MM.1S (cell line): ENCODE measurements around the gene MVB12B.

Source experiments
- DNase-seq: peaks from one replicate; pipeline ENCODE4 v3.0.0-alpha.2; 2015
- H2AFZ ChIP-seq: fragments of 300-600 bp; sonication (generic); 2 replicates; pipeline ENCODE4 v1.6.0; 2016; ENCODE audit warnings: antibody characterized with exemption, low read length
- H3F3A ChIP-seq: fragments of 300-600 bp; sonication (generic); 2 replicates; pipeline ENCODE4 v1.6.1; 2016; ENCODE audit warnings: mild to moderate bottlenecking, antibody characterized with exemption, low read length, moderate library complexity, mixed read lengths; ENCODE audit not compliant: insufficient read depth
- H3K27ac ChIP-seq: fragments of 300-600 bp; sonication (generic); 2 replicates; pipeline ENCODE4 v1.5.1; 2016; ENCODE audit warnings: mild to moderate bottlenecking, low read length
- H3K27me3 ChIP-seq: fragments of 300-600 bp; sonication (generic); replicated peaks from 2 replicates; pipeline ENCODE4 v1.6.0; 2016; ENCODE audit warnings: low read length; ENCODE audit not compliant: insufficient read depth
- H3K36me3 ChIP-seq: fragments of 300-600 bp; sonication (generic); replicated peaks from 2 replicates; pipeline ENCODE4 v1.6.1; 2016; ENCODE audit warnings: mild to moderate bottlenecking, low read length, mixed read lengths; ENCODE audit not compliant: insufficient read depth
- H3K4me1 ChIP-seq: fragments of 300-600 bp; sonication (generic); 2 replicates; pipeline ENCODE4 v1.6.1; 2016; ENCODE audit warnings: low read length, mixed read lengths
- H3K4me2 ChIP-seq: fragments of 300-600 bp; sonication (generic); 2 replicates; pipeline ENCODE4 v1.6.0; 2016; ENCODE audit warnings: low read depth, low read length
- H3K4me3 ChIP-seq: fragments of 300-600 bp; sonication (generic); 2 replicates; pipeline ENCODE4 v1.5.1; 2016; ENCODE audit warnings: low read length, mixed read lengths
- H3K79me2 ChIP-seq: fragments of 300-600 bp; sonication (generic); 2 replicates; pipeline ENCODE4 v1.6.1; 2016; ENCODE audit warnings: mixed run types, low read length, mixed read lengths
- H3K9ac ChIP-seq: fragments of 300-600 bp; sonication (generic); 2 replicates; pipeline ENCODE4 v1.6.1; 2016; ENCODE audit warnings: low read length, mixed read lengths
- H3K9me2 ChIP-seq: fragments of 300-600 bp; sonication (generic); replicated peaks from 2 replicates; pipeline ENCODE4 v1.6.1; 2016; ENCODE audit warnings: mild to moderate bottlenecking, low read length, mixed read lengths; ENCODE audit not compliant: insufficient read depth
- H3K9me3 ChIP-seq: fragments of 300-600 bp; sonication (generic); replicated peaks from 2 replicates; pipeline ENCODE4 v1.6.1; 2016; ENCODE audit warnings: mild to moderate bottlenecking, low read length, mixed read lengths; ENCODE audit not compliant: insufficient read depth
- H4K20me1 ChIP-seq: fragments of 300-600 bp; sonication (generic); 2 replicates; pipeline ENCODE4 v1.6.1; 2016; ENCODE audit warnings: mild to moderate bottlenecking, low read length, moderate library complexity, mixed read lengths; ENCODE audit not compliant: insufficient read depth
- EZH2 ChIP-seq: fragments of 300-600 bp; sonication (generic); optimal IDR thresholded peaks from 2 replicates; pipeline ENCODE3; 2017; ENCODE audit warnings: low read depth, mild to moderate bottlenecking, antibody characterized with exemption, low read length, mixed read lengths
- EZH2phosphoT487 ChIP-seq: fragments of 300-600 bp; sonication (generic); IDR thresholded peaks from 2 replicates; pipeline ENCODE4 v1.6.1; 2018; ENCODE audit warnings: antibody characterized with exemption, low read length
- TF ChIP-seq, protein P1 (sequence below): fragments of 300-600 bp; sonication (generic); IDR thresholded peaks from 2 replicates; pipeline ENCODE4 v1.5.1; 2016; ENCODE audit warnings: antibody characterized with exemption, low read length, mixed read lengths

The MVB12B gene

DNA sequence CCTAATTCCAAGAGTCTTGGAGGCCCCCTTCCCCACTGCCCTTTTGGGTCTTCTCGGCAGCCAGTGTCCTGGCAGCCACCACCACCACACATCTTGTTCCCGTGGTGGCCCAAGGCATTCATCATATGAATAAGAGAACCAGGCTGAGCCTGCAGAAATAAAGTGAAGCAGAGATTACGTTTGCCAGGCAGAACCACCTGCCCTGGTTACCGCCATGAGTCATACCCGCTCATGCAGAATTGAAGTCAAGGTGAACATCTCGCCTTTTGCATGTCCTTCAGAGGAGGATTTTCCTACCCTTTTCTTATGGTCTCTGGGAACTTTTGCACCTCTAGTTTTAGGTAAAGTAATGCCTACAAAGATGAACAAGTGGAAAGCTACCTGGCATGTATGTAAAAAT lies 167.6 kb downstream of the MVB12B start:
- H3K9me3 ChIP-seq, result no peaks in the 10 kb centered on the region
- peaks cover under 1% of the 10 kb centered on the region for H3K27me3 ChIP-seq
- H3K36me3 ChIP-seq, result no peaks in the 10 kb centered on the region

DNA sequence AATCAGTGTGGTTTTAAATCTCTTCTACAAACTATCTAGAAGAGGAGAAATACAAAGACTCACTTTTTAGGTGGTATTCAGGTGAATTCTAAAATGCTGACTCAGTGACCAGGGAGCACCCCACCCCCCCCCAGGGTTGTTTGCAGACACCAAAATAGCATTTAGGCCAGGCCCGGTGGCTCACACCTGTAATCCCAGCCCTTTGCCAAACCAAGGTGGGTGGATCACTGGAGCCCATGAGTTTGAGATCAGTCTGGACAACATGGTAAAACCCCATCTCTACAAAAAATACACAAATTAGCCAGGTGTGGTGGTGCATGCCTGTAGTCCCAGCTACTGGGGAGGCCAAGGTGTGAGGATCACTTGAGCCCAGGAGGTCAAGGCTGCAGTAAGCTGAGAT lies 168.1 kb downstream of the MVB12B start:
- no peak overlapping the region for H2AFZ ChIP-seq
- no peaks in the 10 kb centered on the region for H3K9me3 ChIP-seq
- H3F3A ChIP-seq, result no peaks in the 10 kb centered on the region
- no peak overlapping the region for H3K4me2 ChIP-seq
- no peaks in the 10 kb centered on the region for H4K20me1 ChIP-seq
- no peak overlapping the region for H3K27ac ChIP-seq
- H3K27me3 ChIP-seq, result peaks cover 5% of the 10 kb centered on the region
- TF ChIP-seq, protein P1, sequence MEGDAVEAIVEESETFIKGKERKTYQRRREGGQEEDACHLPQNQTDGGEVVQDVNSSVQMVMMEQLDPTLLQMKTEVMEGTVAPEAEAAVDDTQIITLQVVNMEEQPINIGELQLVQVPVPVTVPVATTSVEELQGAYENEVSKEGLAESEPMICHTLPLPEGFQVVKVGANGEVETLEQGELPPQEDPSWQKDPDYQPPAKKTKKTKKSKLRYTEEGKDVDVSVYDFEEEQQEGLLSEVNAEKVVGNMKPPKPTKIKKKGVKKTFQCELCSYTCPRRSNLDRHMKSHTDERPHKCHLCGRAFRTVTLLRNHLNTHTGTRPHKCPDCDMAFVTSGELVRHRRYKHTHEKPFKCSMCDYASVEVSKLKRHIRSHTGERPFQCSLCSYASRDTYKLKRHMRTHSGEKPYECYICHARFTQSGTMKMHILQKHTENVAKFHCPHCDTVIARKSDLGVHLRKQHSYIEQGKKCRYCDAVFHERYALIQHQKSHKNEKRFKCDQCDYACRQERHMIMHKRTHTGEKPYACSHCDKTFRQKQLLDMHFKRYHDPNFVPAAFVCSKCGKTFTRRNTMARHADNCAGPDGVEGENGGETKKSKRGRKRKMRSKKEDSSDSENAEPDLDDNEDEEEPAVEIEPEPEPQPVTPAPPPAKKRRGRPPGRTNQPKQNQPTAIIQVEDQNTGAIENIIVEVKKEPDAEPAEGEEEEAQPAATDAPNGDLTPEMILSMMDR, result no peak
- TF ChIP-seq EZH2, result no peak
- no peak for TF ChIP-seq EZH2phosphoT487
- no peaks in the 10 kb centered on the region for H3K4me1 ChIP-seq
- DNase-seq, result no peak
- no peaks in the 10 kb centered on the region for H3K36me3 ChIP-seq
- H3K9ac ChIP-seq, result no peak overlapping the region
- no peaks in the 10 kb centered on the region for H3K79me2 ChIP-seq
- H3K4me3 ChIP-seq, result no peak overlapping the region
- no peaks in the 10 kb centered on the region for H3K9me2 ChIP-seq

More for the DNA sequence above, 167.6 kb downstream of the MVB12B start:
- Histone ChIP-seq H3K4me2 (no peak overlapping the region), H3F3A (no peaks in the 10 kb centered on the region), H3K4me1 (no peaks in the 10 kb centered on the region), H3K9ac (no peak overlapping the region), H3K9me2 (no peaks in the 10 kb centered on the region), H3K27ac (no peak overlapping the region), H3K79me2 (no peaks in the 10 kb centered on the region), H4K20me1 (no peaks in the 10 kb centered on the region), H3K4me3 (no peak overlapping the region), H2AFZ (no peak overlapping the region)
- TF ChIP-seq EZH2phosphoT487 (no peak), EZH2 (no peak)
- TF ChIP-seq, protein P1, result no peak
- DNase-seq, result no peak

DNA sequence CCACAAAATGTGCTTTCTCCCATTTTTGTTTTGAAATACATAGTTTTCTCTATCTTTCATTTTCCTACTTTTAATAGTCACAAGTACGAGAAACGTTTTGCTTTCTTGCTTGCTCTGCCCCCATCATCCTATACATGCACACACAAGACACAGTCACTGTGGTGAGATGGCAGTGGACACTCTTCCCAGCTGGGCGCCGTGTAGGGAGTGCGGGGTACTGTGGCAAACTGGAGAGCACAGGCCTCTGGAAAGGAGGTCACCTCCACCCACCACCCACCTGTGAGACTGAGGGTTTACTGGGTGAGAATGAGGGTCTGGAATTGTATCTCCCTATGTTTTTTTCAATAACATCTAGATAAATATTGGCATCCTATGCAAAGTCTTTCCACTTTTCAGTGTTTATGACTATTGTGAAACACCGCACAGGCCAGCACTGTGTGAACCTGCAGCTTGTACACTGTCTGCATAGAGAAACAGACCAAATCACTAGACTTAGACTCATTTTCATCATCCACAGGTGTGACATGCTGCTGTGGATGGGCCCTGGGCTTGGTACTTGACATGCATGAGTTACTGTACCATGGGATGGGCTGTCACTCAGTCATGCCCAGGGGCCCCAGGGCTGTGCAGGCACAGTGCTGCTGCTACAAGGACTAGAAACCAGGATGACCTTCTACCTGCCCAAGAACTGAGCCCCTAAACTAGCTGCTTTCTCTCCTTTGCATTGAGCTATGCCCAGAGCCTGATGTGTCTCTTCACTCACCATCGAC lies 169.0 kb downstream of the MVB12B start:
- Histone ChIP-seq H3K36me3 (no peaks in the 10 kb centered on the region), H2AFZ (no peak overlapping the region), H3K9me2 (no peaks in the 10 kb centered on the region), H3K9me3 (no peaks in the 10 kb centered on the region), H3K27ac (no peak overlapping the region), H3K4me2 (no peak overlapping the region), H3K79me2 (no peaks in the 10 kb centered on the region), H3K4me1 (no peaks in the 10 kb centered on the region), H4K20me1 (no peaks in the 10 kb centered on the region), H3K4me3 (no peak overlapping the region), H3F3A (no peaks in the 10 kb centered on the region), H3K9ac (no peak overlapping the region), H3K27me3 (peaks cover 14% of the 10 kb centered on the region)
- TF ChIP-seq EZH2phosphoT487 (no peak), EZH2 (no peak)
- TF ChIP-seq, protein P1, result no peak
- no peak for DNase-seq
